Colonic mucosa (tissue), 4 donors: ENCODE results near the gene TBX15. TPM values are rescaled to one million over a fixed set of nuclear protein-coding genes. Genes with fewer than 3 reads are reported as not detected.

Experiments used
- DNase-seq: peaks from one replicate; pipeline ENCODE4 v3.0.0-alpha.2; 2020
- H3K27ac ChIP-seq: fragments of 200-600 bp; one replicate; pipeline ENCODE4 v1.8.0; 2021
- H3K27me3 ChIP-seq: fragments of 200-600 bp; one replicate; pipeline ENCODE4 v1.8.0; 2021
- H3K36me3 ChIP-seq: fragments of 200-600 bp; one replicate; pipeline ENCODE4 v1.8.0; 2021
- H3K4me1 ChIP-seq: fragments of 200-600 bp; one replicate; pipeline ENCODE4 v1.8.0; 2021; ENCODE audit warnings: mild to moderate bottlenecking
- H3K4me3 ChIP-seq: fragments of 200-600 bp; one replicate; pipeline ENCODE4 v1.8.0; 2021
- H3K9ac ChIP-seq, 2 donors: one replicate each; pipeline ENCODE4 v1.7.0; 2013; ENCODE audit warnings: control low read depth in 2 of 2, low read depth in 2 of 2, low read length in 2 of 2
- H3K9me3 ChIP-seq: fragments of 200-600 bp; one replicate; pipeline ENCODE4 v1.8.0; 2021
- intact Hi-C: fragments of 100-400 bp; cut with DNase I; formaldehyde crosslinking; loops from one replicate; pipeline ENCODE4 v1.14.1; 2022
- total RNA-seq, 2 donors: library from RNA; stranded (reverse); fragmentation: NEBNext Ultra II Directional in 1 of 2; extraction: Animal tissue kit (Norgen Biotek cat#: 25700) in 1 of 2; gene quantifications; one replicate each; pipeline ENCODE4 v1.2.1, GENCODE V29; 2021
- TF ChIP-seq, protein P1 (sequence below): fragments of 200-600 bp; IDR thresholded peaks from one replicate; pipeline ENCODE4 v1.8.0; 2022; ENCODE audit warnings: antibody characterized with exemption, mild to moderate bottlenecking
- donor health status: healthy.
- donor health status: DM: no; HTN: no; CAD: no.
- donor health status: DM: no; HTN: no; CAD: no.

The TBX15 gene
- total RNA-seq, 2 donors from 2014 or later: 0.11 TPM; not detected in 1

DNA sequence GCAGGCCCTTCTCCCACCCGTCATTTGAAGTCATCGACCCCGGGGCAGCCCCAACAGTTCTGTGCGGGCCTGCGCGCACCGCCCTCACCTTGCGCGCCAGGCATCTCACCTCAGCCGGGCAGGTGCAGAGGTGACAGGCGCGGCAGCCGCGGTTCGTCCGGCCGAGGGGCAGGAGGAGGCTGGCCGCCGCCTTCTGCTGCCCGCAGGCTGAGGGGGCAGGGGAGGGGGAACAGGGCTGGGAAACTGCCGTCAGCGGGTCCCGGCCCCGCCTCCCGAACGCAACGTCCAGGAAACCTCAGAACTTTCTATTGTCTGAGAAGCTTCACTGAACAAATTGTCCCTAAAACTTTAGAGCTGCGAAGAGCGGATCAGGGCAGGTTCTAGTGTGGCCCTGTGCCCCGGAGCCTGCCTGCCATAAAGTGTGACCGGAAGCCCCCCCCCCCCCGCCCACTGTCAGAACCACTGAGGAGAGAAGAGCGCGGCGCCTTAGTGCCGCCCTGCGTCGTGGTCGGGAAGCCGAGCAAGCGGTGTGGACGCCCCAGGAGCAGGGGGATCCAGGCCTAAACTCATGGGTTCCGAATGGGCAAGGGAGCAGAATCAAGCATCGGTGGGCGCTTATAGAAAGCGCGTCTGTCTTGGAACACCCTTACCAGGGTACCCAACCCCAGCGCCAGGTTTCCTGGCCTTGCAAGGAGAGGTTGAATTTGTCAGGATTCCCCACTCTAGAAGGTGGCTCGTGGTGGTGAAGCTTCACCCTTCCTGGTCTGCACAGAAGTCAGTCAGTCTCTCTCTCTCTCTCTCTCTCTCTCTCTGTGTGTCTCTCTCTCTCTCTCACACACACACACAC, 13.3 kb upstream of the TBX15 start:
- TF ChIP-seq, protein P1, sequence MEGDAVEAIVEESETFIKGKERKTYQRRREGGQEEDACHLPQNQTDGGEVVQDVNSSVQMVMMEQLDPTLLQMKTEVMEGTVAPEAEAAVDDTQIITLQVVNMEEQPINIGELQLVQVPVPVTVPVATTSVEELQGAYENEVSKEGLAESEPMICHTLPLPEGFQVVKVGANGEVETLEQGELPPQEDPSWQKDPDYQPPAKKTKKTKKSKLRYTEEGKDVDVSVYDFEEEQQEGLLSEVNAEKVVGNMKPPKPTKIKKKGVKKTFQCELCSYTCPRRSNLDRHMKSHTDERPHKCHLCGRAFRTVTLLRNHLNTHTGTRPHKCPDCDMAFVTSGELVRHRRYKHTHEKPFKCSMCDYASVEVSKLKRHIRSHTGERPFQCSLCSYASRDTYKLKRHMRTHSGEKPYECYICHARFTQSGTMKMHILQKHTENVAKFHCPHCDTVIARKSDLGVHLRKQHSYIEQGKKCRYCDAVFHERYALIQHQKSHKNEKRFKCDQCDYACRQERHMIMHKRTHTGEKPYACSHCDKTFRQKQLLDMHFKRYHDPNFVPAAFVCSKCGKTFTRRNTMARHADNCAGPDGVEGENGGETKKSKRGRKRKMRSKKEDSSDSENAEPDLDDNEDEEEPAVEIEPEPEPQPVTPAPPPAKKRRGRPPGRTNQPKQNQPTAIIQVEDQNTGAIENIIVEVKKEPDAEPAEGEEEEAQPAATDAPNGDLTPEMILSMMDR: no peak
- no peak overlapping the region for H3K4me3 ChIP-seq
- no peak overlapping the region for H3K27ac ChIP-seq
- DNase-seq: no peak
- peaks cover 6% of the 10 kb centered on the region for H3K4me1 ChIP-seq
- intact Hi-C loops: no loop called here
- H3K9me3 ChIP-seq: no peaks in the 10 kb centered on the region
- H3K27me3 ChIP-seq: peaks cover 77% of the 10 kb centered on the region
- no peak overlapping the region for H3K9ac ChIP-seq
- H3K36me3 ChIP-seq: no peaks in the 10 kb centered on the region

DNA sequence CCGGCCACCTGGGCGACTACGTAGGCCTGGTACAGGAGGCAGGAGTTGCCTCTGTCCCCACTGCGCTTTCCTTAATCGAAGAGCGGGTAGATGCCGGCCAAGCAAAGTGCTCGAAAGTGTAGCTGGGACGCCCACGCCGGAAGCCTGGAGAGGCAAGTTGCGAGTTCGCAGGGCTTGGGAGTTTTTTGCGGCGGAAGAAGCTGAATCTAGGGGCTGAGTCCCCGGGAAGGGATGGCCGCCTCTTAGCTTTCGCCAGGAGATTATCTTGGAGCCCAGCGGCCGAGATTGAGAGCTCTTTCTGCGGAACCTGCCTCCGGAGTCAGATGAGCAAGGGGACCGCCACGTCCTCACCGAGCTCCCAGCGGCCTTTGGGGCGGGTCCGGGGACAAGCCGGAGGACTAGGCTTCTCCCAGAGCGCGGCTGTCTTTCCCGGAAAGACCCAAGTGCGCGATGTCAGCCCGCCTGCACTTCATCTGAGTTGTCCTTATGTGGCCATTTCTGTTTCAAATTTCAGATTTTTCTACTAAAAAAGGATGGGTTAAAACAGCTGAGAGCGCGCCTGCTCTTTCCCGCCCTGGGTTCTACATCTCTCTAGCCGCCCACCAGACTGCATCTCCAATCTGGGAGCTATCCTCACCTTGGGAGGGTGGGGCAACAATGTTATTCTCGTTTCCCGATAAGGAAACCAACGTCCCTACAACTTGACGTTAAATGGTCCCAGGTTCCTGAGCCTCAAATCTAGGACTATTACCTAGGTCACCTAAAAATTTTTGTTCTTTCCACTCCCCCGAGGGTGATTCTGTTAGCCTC, 12.4 kb upstream of the TBX15 start:
- Histone ChIP-seq H3K27me3 (peaks cover 69% of the 10 kb centered on the region), H3K9me3 (no peaks in the 10 kb centered on the region), H3K4me3 (no peak overlapping the region), H3K9ac (no peak overlapping the region), H3K4me1 (peaks cover 6% of the 10 kb centered on the region), H3K27ac (no peak overlapping the region), H3K36me3 (no peaks in the 10 kb centered on the region)
- intact Hi-C loops: no loop called here
- TF ChIP-seq, protein P1: no peak
- DNase-seq: no peak

DNA sequence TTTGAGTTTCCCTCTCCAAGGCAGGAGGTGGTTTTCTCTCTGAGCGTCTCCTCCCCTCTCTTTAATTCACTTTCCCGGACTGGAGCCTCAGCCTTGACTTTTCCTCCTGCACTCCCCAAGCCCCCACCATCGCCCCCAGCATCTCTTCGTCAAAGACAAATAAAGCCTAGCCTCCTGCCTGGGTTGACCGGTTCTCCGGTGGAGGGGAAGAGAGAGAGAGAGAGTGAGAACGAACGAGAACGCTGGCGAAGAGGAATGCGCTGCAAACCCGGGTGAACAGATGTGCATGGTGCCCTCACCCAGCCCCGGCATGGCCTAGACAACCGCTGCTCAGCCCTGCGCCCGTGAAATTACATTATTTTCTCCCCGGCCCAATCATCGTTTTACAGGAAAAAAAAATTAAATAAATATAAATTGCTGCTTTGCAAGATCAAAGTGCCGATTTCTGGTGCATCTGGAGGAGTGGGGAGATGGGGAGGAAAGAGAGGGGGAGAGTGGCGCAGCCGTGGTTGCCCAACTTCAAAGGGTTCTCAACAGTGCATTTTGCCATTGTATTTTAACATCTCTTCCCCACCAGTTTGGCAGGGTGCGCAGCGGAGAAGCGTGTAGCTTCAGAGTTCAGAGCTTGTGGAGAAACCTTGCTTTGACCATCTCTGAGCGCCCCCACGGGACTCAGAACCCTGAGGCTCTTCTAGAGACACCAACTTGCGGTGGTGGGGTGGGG, 11.4 kb upstream of the TBX15 start:
- Histone ChIP-seq H3K9me3 (no peaks in the 10 kb centered on the region), H3K4me3 (no peak overlapping the region), H3K4me1 (peaks cover 6% of the 10 kb centered on the region), H3K27me3 (peaks cover 76% of the 10 kb centered on the region), H3K9ac (no peak overlapping the region), H3K36me3 (no peaks in the 10 kb centered on the region), H3K27ac (no peak overlapping the region)
- no peak for DNase-seq
- TF ChIP-seq, protein P1: no peak
- intact Hi-C loops: no loop called here

DNA sequence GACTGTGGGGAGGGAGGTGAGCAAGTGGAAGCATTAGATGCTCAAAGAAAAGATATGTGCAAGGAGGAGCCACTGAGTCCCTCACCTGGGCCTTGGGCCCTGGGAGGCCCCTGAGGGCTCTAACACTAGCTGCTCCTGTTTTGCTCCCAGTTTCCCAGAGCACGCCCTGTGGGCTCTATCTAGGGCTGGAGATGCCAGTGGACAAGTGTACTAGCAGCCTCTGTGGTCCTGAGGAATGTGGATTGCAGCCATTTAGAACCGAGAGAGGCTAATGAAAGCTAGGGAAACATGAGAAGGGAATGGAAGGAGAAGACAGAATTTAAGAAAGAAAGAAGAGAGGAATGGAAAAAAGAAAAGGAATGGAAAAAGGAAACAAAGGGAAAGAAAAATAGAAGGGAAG, 10.0 kb upstream of the TBX15 start:
- peaks cover 76% of the 10 kb centered on the region for H3K27me3 ChIP-seq
- intact Hi-C loops: no loop called here
- TF ChIP-seq, protein P1: no peak

DNA sequence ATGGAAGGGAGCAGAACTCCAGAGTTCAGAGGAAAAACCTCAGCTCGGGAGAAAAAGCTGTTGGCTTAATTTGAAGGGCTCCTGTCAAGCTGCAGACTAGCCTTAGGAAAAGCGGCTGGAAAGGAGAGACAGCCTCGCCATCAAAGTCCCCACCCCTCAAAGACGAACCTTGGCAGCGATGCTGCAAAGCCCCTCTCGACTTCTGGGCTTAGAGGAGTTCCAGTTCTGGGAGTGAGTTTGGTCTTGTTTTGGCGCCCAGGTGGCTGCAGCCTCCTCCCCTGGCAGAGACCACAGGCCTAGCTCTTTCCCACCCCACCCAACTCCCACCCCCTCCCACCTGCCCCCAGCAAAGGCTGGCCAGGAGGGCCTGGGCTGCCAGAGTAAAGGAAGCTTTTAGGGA, 9.1 kb upstream of the TBX15 start:
- DNase-seq: no peak
- Histone ChIP-seq H3K27me3 (peaks cover 80% of the 10 kb centered on the region), H3K4me1 (peaks cover 6% of the 10 kb centered on the region), H3K9ac (no peak overlapping the region), H3K36me3 (no peaks in the 10 kb centered on the region), H3K27ac (no peak overlapping the region), H3K9me3 (no peaks in the 10 kb centered on the region), H3K4me3 (no peak overlapping the region)
- TF ChIP-seq, protein P1: no peak
- intact Hi-C loops: no loop called here

More for the DNA sequence above, 10.0 kb upstream of the TBX15 start:
- no peak for DNase-seq
- peaks cover 6% of the 10 kb centered on the region for H3K4me1 ChIP-seq
- H3K9me3 ChIP-seq: no peaks in the 10 kb centered on the region
- H3K36me3 ChIP-seq: no peaks in the 10 kb centered on the region
- H3K9ac ChIP-seq: no peak overlapping the region
- no peak overlapping the region for H3K4me3 ChIP-seq
- no peak overlapping the region for H3K27ac ChIP-seq
